Testis (tissue), 2 donors: Measurements from ENCODE around the gene MNX1.

Source experiments
- POLR2A ChIP-seq: fragments of 450-650 bp; IDR thresholded peaks from one replicate; pipeline ENCODE4 v1.6.1; 2017; ENCODE audit warnings: antibody characterized with exemption, mild to moderate bottlenecking, moderate library complexity
- TF ChIP-seq, protein P1 (sequence below), 3 experiments: fragments of 450-650 bp in 2 of 3; fragments of 200-600 bp in 1 of 3; sonication (generic) in 1 of 3; IDR thresholded peaks; one replicate each; pipeline ENCODE4 v1.5.1; 2016 to 2019; ENCODE audit warnings: antibody characterized with exemption in 3 of 3, mild to moderate bottlenecking in 2 of 3, moderate library complexity in 1 of 3

DNA sequence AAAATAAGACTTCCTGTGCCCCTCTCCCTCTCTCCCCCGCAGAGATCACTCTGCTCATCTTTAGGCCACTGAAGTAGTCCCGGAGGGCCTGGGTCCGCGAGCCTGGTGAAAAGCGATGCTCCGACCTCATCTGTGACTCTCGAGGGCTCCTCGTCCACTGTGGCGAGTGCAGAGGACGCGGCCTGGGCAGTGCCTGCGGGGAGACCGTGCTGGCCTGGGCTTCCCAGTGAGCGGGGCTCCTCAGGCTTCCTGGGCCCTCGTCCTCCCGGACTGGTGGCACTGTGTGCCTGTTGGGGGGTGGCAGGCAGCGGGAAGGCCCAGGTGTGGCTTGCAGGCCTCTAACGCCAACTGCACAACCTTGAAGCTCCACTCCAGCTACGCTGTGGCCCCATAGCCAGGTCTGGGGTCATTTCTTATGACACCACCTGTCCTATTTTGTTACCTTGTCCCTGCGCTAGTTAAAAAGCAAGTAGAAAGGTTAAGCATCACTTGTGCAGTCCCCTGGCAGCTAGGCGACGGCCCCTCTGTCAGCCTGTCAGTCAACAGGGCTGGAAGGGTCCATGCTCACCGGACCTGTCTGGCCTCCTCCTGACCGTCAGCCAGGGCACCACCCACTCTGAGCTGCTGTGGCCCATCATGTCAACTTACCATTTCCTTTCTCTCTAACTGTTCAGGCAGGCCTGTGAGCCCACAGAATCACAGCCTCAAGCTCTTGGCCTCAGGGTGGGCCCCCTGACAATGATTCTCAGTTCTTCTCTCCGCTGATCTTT, 20.5 kb downstream of the MNX1 start:
- TF ChIP-seq, protein P1, sequence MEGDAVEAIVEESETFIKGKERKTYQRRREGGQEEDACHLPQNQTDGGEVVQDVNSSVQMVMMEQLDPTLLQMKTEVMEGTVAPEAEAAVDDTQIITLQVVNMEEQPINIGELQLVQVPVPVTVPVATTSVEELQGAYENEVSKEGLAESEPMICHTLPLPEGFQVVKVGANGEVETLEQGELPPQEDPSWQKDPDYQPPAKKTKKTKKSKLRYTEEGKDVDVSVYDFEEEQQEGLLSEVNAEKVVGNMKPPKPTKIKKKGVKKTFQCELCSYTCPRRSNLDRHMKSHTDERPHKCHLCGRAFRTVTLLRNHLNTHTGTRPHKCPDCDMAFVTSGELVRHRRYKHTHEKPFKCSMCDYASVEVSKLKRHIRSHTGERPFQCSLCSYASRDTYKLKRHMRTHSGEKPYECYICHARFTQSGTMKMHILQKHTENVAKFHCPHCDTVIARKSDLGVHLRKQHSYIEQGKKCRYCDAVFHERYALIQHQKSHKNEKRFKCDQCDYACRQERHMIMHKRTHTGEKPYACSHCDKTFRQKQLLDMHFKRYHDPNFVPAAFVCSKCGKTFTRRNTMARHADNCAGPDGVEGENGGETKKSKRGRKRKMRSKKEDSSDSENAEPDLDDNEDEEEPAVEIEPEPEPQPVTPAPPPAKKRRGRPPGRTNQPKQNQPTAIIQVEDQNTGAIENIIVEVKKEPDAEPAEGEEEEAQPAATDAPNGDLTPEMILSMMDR (IDR thresholded peaks at IDR 0.05): no peak
- no peak for TF ChIP-seq POLR2A
